ENCODE measurements around the gene TMEM25.

TMEM25 gene

DNA sequence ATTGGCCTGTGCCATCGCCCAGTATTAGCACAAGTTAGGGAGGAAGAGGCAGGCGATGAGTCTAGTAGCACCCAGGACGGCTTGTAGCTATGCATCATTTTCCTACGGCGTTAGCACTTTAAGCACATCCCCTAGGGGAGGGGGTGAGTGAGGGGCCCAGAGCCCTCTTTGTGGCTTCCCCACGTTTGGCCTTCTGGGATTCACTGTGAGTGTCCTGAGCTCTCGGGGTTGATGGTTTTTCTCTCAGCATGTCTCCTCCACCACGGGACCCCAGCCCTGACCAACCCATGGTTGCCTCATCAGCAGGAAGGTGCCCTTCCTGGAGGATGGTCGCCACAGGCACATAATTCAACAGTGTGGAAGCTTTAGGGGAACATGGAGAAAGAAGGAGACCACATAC lies 4.3 kb downstream of the TMEM25 start:
- TF ChIP-seq Cebpa-rat (IDR thresholded peaks at IDR 0.05), result no peak
- Histone ChIP-seq H3K27ac (no peak overlapping the region), H3K9ac (no peak overlapping the region), H3K36me3 (peaks cover 0 to 12% (median 0%) of the 10 kb centered on the region in 11 experiments; a peak in 4 of 22 replicates), H3K4me3 (no peak overlapping the region), H4K20me1 (no peaks in the 10 kb centered on the region), H3K4me2 (no peak overlapping the region), H3K27me3 (peaks cover 0 to 10% (median 0%) of the 10 kb centered on the region in 11 experiments; a peak in 4 of 22 replicates), H3K9me3 (replicated peaks in 1 of 11) (no peaks in the 10 kb centered on the region), H3K4me1 (peaks cover 0 to 20% (median 13%) of the 10 kb centered on the region in 10 experiments; a peak in 17 of 20 replicates)

GRCh38 chr11:118536726-118537125 lies 5.7 kb downstream of the TMEM25 start:
- TF ChIP-seq Cebpa-rat (IDR thresholded peaks at IDR 0.05), result no peak
- no peaks in the 10 kb centered on the region for H4K20me1 ChIP-seq

DNA sequence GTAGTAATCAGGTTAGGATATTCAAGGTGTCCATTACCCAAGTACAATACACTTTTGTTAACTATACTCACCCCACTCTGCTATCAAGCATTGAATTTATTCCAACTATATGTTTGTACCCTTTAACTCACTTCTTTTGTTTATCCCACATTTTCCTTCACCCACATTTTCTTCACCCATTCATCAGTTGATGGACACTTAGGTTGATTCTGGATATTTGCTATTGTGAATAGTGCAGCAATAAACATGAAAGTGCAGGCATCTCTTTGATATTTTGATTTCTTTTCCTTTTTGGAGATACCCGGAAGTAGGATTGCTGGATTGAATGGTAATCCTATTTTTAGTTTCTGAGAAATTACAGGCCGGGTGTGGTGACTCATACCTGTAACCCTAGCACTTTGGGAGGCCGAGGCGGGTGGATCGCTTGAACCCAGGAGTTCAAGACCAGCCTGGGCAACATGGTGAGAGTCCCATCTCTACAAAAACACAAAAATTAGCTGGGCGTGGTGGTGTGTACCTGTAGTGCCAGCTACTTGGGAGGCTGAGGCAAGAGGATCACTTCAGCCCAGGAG lies 6.5 kb downstream of the TMEM25 start:
- no peaks in the 10 kb centered on the region for H3K27me3 ChIP-seq
- H3K9ac ChIP-seq, result no peak overlapping the region
- no peak overlapping the region for H3K4me3 ChIP-seq
- H3K27ac ChIP-seq, result no peak overlapping the region
- H3K36me3 ChIP-seq, result peaks cover 0 to 22% (median 9%) of the 10 kb centered on the region in 11 experiments; a peak in 11 of 22 replicates
- H3K9me3 ChIP-seq (replicated peaks in 1 of 11), result no peaks in the 10 kb centered on the region
- no peaks in the 10 kb centered on the region for H4K20me1 ChIP-seq
- no peak for TF ChIP-seq Cebpa-rat (IDR thresholded peaks at IDR 0.05)
- no peak overlapping the region for H3K4me2 ChIP-seq
- H3K4me1 ChIP-seq, result 0 out of 20 replicates have a peak, but pooled peaks cover 0 to 4% (median 0%) of the 10 kb centered on the region in 10 experiments

More at GRCh38 chr11:118536726-118537125, 5.7 kb downstream of the TMEM25 start:
- no peak overlapping the region for H3K27ac ChIP-seq
- H3K4me2 ChIP-seq, result no peak overlapping the region
- H3K36me3 ChIP-seq, result peaks cover 0 to 14% (median 3%) of the 10 kb centered on the region in 11 experiments; a peak in 8 of 22 replicates
- H3K9ac ChIP-seq, result no peak overlapping the region
- no peaks in the 10 kb centered on the region for H3K9me3 ChIP-seq (replicated peaks in 1 of 11)
- H3K4me3 ChIP-seq, result no peak overlapping the region
- H3K4me1 ChIP-seq, result peaks cover 0 to 7% (median 4%) of the 10 kb centered on the region in 10 experiments; a peak in 13 of 20 replicates
- no peaks in the 10 kb centered on the region; a peak in 1 of 22 replicates for H3K27me3 ChIP-seq

DNA sequence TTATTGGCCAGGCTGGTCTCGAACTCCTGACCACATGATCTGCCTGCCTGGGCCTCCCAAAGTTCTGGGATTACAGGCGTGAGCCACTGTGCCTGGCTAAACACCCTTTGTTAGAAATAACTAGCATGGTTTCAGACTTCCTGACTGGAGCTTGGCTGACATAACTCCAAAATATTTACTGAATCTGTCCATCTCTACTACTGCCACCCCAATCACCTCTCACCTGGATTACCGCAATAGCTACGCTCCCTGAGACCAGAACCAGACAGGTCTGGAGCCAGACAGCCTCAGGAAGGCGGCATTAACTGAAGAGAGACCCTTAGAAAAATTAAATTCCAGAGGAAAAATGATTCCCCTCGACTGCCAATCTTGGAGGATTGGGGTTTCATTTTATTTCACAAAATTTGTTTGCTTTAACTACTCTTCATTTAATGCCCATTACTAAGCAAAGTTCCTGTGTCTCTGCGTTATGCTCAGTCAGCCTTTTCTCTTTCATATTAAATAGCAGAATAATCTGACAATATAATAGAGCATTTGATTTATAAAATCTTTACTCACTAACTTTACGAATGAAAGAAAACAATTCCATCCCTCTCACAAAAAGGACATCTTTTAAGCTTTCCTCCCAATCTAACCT lies 13.1 kb downstream of the TMEM25 start:
- Histone ChIP-seq H3K27me3 (no peaks in the 10 kb centered on the region), H3K9me3 (replicated peaks in 1 of 11) (no peaks in the 10 kb centered on the region), H3K36me3 (peaks cover 6 to 57% (median 36%) of the 10 kb centered on the region in 11 experiments; a peak in 17 of 22 replicates), H4K20me1 (no peaks in the 10 kb centered on the region; a peak in 2 of 22 replicates), H3K4me2 (no peak overlapping the region), H3K9ac (no peak overlapping the region), H3K4me3 (no peak overlapping the region), H3K4me1 (no peaks in the 10 kb centered on the region), H3K27ac (no peak overlapping the region)
- TF ChIP-seq Cebpa-rat (IDR thresholded peaks at IDR 0.05), result no peak

- peaks cover 6 to 58% (median 36%) of the 10 kb centered on the region in 11 experiments; a peak in 17 of 22 replicates for H3K36me3 ChIP-seq
Measured at GRCh38 chr11:118544647-118545010, 13.6 kb downstream of the TMEM25 start.

GRCh38 chr11:118545533-118545932 lies 14.5 kb downstream of the TMEM25 start:
- Histone ChIP-seq H3K27me3 (no peaks in the 10 kb centered on the region), H3K4me1 (no peaks in the 10 kb centered on the region), H3K4me3 (no peak overlapping the region)

More at GRCh38 chr11:118544647-118545010, 13.6 kb downstream of the TMEM25 start:
- H3K27me3 ChIP-seq, result no peaks in the 10 kb centered on the region
- H3K27ac ChIP-seq, result no peak overlapping the region
- H4K20me1 ChIP-seq, result no peaks in the 10 kb centered on the region; a peak in 2 of 22 replicates
- H3K4me2 ChIP-seq, result no peak overlapping the region
- no peak for TF ChIP-seq Cebpa-rat (IDR thresholded peaks at IDR 0.05)
- no peak overlapping the region for H3K4me3 ChIP-seq
- 0 out of 22 replicates have a peak overlapping the region, but pooled peaks of 1 of the 11 experiments have one; percentile 5 for H3K9ac ChIP-seq
- H3K4me1 ChIP-seq, result no peaks in the 10 kb centered on the region
- no peaks in the 10 kb centered on the region for H3K9me3 ChIP-seq (replicated peaks in 1 of 11)

DNA sequence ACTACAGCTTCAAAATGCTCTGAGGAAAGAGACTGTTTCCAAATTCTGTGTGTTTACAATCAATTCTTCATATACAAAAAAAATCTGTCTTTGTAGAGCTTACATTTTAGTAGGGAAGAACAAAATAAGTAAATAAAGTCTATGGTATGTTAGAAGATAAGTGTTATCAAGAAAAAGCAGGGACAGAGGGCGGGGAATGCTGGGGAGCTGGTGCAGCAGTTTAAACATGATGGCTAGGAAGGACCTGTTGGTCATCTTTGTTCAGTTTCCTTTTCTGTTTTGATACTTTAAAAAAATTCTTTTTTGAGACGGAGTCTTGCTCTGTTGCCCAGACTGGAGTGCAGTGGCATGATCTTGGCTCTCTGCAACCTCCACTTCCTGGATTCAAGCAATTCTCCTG lies 16.1 kb downstream of the TMEM25 start:
- no peak for TF ChIP-seq Cebpa-rat (IDR thresholded peaks at IDR 0.05)
- no peaks in the 10 kb centered on the region for H3K27me3 ChIP-seq
- no peak overlapping the region for H3K27ac ChIP-seq
- H3K9ac ChIP-seq, result no peak overlapping the region
- no peaks in the 10 kb centered on the region for H3K9me3 ChIP-seq (replicated peaks in 1 of 11)
- H3K36me3 ChIP-seq, result peaks cover 17 to 75% (median 45%) of the 10 kb centered on the region in 11 experiments
- H4K20me1 ChIP-seq, result no peaks in the 10 kb centered on the region; a peak in 2 of 22 replicates
- H3K4me3 ChIP-seq, result no peak overlapping the region
- no peaks in the 10 kb centered on the region for H3K4me1 ChIP-seq
- H3K4me2 ChIP-seq, result no peak overlapping the region

More at GRCh38 chr11:118545533-118545932, 14.5 kb downstream of the TMEM25 start:
- Histone ChIP-seq H3K9ac (no peak overlapping the region), H3K27ac (no peak overlapping the region), H3K36me3 (peaks cover 6 to 67% (median 36%) of the 10 kb centered on the region in 11 experiments; a peak in 17 of 22 replicates), H3K9me3 (replicated peaks in 1 of 11) (no peaks in the 10 kb centered on the region), H3K4me2 (no peak overlapping the region), H4K20me1 (no peaks in the 10 kb centered on the region; a peak in 2 of 22 replicates)
- TF ChIP-seq Cebpa-rat (IDR thresholded peaks at IDR 0.05), result no peak

GRCh38 chr11:118552341-118552740 lies 21.3 kb downstream of the TMEM25 start:
- Histone ChIP-seq H3K4me2 (no peak overlapping the region), H3K9me3 (replicated peaks in 1 of 11) (no peaks in the 10 kb centered on the region), H4K20me1 (no peaks in the 10 kb centered on the region), H3K36me3 (peaks cover 36 to 80% (median 64%) of the 10 kb centered on the region in 11 experiments), H3K4me1 (no peaks in the 10 kb centered on the region), H3K4me3 (no peak overlapping the region), H3K27me3 (no peaks in the 10 kb centered on the region), H3K27ac (no peak overlapping the region), H3K9ac (no peak overlapping the region)
- no peak for TF ChIP-seq Cebpa-rat (IDR thresholded peaks at IDR 0.05)

- no peaks in the 10 kb centered on the region for H4K20me1 ChIP-seq
- no peak overlapping the region for H3K27ac ChIP-seq
- no peaks in the 10 kb centered on the region for H3K27me3 ChIP-seq
- peaks cover 4 to 37% (median 28%) of the 10 kb centered on the region in 11 experiments; a peak in 20 of 22 replicates for H3K36me3 ChIP-seq
- H3K9me3 ChIP-seq (replicated peaks in 1 of 11), result no peaks in the 10 kb centered on the region
- no peak for TF ChIP-seq Cebpa-rat (IDR thresholded peaks at IDR 0.05)
- peaks cover 0 to 11% (median 6%) of the 10 kb centered on the region in 10 experiments; a peak in 14 of 20 replicates for H3K4me1 ChIP-seq
- H3K4me2 ChIP-seq, result no peak overlapping the region
- H3K4me3 ChIP-seq, result no peak overlapping the region
- no peak overlapping the region for H3K9ac ChIP-seq
Measured at GRCh38 chr11:118560806-118561205, 29.8 kb downstream of the TMEM25 start.
